ENCODE measurements around the gene PTPRC.

GRCh38 chr1:198619375-198620140 lies 19.3 kb upstream of the PTPRC start:
- no peak for TF ChIP-seq CTCF (conservative IDR thresholded peaks at IDR 0.05 in 1 of 2, IDR thresholded peaks at IDR 0.05 in 1 of 2; ENCODE audit: low read depth in 1 of 2, low read length in 2 of 2)
- TF ChIP-seq EZH2 (IDR thresholded peaks at IDR 0.05; ENCODE audit: low read length, missing control alignments), result no peak
